Mononuclear cell (primary cell): Measurements from ENCODE around the gene ITGA1. TPM values are rescaled to one million over a fixed set of nuclear protein-coding genes. Genes with fewer than 3 reads are reported as not detected.
"Not testable (repeated sequence)": the region's sequence is repeated elsewhere in the genome, so short reads cannot be mapped to it uniquely, and the experiment has no call there.

ENCODE experiments used
- H3K27me3 ChIP-seq: 2 replicates; pipeline ENCODE4 v1.6.0; 2011; ENCODE audit warnings: low read length, control low read depth; ENCODE audit not compliant: insufficient read depth
- H3K4me1 ChIP-seq: 2 replicates; pipeline ENCODE4 v1.5.1; 2011; ENCODE audit warnings: mild to moderate bottlenecking, low read length, control low read depth; ENCODE audit not compliant: insufficient read depth
- H3K4me3 ChIP-seq: 2 replicates; pipeline ENCODE4 v1.5.1; 2011; ENCODE audit warnings: mild to moderate bottlenecking, low read length, moderate library complexity
- H3K9me3 ChIP-seq: 2 replicates; pipeline ENCODE4 v1.5.1; 2011; ENCODE audit warnings: low read depth, mild to moderate bottlenecking, control low read depth, low read length
- total RNA-seq: library from RNA; depleted of rRNA; stranded (reverse); fragments of >200 nt; gene quantifications from one replicate; pipeline ENCODE4 v1.2.3, GENCODE V29; 2012

The ITGA1 gene
- total RNA-seq, 1 donor = 0.84 TPM

GRCh38 chr5:52964138-52964537, 176.4 kb downstream of the ITGA1 start:
- H3K4me3 ChIP-seq = no peak overlapping the region
- no peaks in the 10 kb centered on the region for H3K9me3 ChIP-seq
- no peaks in the 10 kb centered on the region for H3K27me3 ChIP-seq
- H3K4me1 ChIP-seq = no peaks in the 10 kb centered on the region

DNA sequence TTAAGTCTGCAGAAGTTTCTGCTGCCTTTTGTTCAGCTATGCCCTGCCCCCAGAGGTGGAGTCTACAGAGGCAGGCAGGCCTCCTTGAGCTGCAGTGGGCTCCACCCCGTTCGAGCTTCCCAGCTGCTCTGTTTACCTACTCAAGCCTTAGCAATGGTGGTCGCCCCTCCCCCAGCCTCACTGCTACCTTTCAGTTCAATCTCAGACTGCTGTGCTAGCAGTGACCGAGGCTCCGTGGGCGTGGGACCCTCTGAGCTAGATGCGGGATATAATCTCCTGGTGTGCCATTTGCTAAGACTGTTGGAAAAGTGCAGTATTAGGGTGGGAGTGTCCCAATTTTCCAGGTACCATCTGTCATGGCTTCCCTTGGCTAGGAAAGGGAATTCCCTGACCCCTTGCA, 188.4 kb downstream of the ITGA1 start:
- not testable (repeated sequence) for H3K27me3 ChIP-seq, H3K4me3 ChIP-seq, H3K9me3 ChIP-seq, H3K4me1 ChIP-seq

- H3K4me1 ChIP-seq = no peaks in the 10 kb centered on the region
- H3K27me3 ChIP-seq = peaks cover 5% of the 10 kb centered on the region
- H3K4me3 ChIP-seq = no peak overlapping the region
- H3K9me3 ChIP-seq = no peaks in the 10 kb centered on the region
These were observed 189.7 kb downstream of the ITGA1 start for GRCh38 chr5:52977264-52977897.

- Histone ChIP-seq H3K4me1 (no peaks in the 10 kb centered on the region), H3K9me3 (no peaks in the 10 kb centered on the region), H3K27me3 (peaks cover 10% of the 10 kb centered on the region), H3K4me3 (no peak overlapping the region)
These were observed 193.8 kb downstream of the ITGA1 start for GRCh38 chr5:52981507-52981906.

DNA sequence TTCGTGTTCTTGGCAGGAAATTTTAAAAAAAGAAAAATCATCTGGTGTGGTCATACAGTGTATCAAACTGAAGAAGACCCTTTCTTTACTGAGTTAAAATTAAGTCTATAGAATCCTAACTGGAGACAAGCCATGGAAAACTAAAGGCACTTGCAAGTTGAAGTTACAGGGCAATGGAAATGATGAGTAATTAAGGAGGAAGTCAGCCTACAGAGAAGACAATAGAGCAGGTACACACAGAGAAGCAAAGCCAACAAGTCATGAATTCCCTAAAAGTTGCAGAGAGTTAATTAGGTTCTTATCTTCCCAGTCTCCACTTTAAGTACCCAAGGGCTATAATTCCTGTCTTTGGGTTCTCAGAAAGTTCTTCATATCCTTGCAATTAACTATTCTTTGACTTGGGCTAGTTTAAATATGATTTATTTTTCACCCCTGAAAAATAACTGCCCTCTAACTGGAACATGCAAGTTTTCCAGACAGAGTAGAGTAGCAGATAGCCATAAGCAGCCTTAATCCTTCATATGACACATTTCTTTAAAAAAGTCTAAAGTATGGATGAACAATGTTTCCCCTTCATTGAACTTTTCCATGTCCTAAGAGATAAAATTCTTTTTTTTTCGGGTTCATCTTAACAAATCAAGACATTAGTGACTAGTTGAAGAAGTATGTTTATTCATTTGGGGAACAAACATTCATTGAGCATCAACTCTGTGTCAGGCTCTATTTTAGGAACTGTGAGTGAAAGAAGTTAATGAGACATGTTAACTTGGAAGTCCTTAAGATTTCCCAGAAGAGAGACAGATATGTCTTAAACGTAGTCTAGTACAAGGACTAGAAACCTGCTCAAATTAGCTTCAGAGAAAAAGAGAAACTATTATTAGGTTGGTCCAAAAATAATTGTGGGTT, 196.3 kb downstream of the ITGA1 start:
- Histone ChIP-seq H3K4me3 (no peak overlapping the region), H3K27me3 (peaks cover 26% of the 10 kb centered on the region), H3K4me1 (peaks cover 6% of the 10 kb centered on the region), H3K9me3 (no peaks in the 10 kb centered on the region)

GRCh38 chr5:52985306-52985705, 197.6 kb downstream of the ITGA1 start:
- Histone ChIP-seq H3K27me3 (peaks cover 37% of the 10 kb centered on the region), H3K4me1 (peaks cover 17% of the 10 kb centered on the region), H3K4me3 (no peak overlapping the region), H3K9me3 (no peaks in the 10 kb centered on the region)

DNA sequence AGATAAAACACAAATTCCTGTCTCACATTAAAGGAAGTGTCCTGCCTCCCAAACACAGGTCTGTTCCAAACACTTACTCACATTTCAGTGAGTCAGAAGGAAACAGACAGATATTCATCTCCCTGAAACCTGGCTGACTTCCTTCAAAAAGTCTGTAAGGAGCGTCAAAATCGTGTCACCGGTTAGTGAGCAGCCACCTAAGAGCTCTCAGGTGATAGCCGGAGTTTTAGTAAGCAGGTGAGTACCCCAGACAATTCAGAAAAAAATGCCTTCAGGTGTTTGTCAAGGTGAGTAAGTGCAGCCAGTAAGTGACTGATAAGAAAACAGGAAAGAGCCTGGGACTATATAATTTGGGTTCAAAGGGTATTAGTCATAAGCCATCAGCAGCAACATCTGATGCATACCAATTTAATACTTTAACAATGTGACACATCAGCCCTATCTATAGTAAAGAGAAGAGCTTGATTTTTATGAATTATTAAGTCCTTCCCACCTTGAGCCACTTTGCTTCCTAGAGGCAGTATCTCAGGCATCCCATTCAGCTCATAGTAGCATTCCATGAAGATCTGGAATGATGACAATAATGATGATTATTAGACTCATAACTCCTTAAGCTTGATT, 200.1 kb downstream of the ITGA1 start:
- Histone ChIP-seq H3K9me3 (no peaks in the 10 kb centered on the region), H3K27me3 (peaks cover 44% of the 10 kb centered on the region), H3K4me3 (no peak overlapping the region), H3K4me1 (peaks cover 17% of the 10 kb centered on the region)

GRCh38 chr5:52988335-52989024, 200.8 kb downstream of the ITGA1 start:
- Histone ChIP-seq H3K9me3 (no peaks in the 10 kb centered on the region), H3K4me1 (peaks cover 17% of the 10 kb centered on the region), H3K4me3 (peak overlapping the region; percentile 25), H3K27me3 (peaks cover 44% of the 10 kb centered on the region)

DNA sequence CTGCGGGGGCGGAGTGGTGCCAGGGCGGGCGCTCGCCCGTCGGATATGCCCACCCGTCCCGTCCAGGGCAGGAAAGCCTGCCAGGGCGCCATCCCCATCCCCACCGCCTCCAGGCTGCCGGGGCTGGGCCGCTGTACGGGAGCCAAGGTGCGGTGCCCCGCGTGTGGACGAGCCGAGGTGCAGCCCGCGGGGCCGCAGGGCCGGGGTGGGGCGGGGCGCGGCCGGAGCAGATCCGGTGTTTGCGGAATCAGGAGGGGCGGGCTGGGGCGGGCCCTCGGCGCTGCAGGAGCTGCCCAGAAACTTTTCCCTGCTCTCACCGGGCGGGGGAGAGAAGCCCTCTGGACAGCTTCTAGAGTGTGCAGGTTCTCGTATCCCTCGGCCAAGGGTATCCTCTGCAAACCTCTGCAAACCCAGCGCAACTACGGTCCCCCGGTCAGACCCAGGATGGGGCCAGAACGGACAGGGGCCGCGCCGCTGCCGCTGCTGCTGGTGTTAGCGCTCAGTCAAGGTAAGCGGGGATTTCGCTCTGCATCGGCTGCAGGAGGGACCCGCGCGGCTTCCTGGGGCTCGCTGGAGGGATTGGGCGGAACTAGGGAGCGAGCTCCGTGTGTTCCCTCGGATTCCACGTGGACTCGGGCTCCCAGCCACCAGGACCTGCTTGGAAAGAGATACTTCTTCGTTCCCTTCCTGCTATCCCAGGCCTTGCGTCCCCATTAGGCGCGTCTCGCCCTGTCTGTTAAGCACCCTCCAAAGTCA, 201.5 kb downstream of the ITGA1 start, which contains the start of gene ITGA2:
ITGA2 (plus strand) TSS at position 328 of the 756 bp plus-strand sequence; CDS start at position 445, 117 bp downstream.
- Histone ChIP-seq H3K4me3 (peak within 1 kb of the TSS; percentile 25), H3K4me1 (peaks cover 17% of the 10 kb centered on the region), H3K9me3 (no peaks in the 10 kb centered on the region), H3K27me3 (peaks cover 44% of the 10 kb centered on the region)

DNA sequence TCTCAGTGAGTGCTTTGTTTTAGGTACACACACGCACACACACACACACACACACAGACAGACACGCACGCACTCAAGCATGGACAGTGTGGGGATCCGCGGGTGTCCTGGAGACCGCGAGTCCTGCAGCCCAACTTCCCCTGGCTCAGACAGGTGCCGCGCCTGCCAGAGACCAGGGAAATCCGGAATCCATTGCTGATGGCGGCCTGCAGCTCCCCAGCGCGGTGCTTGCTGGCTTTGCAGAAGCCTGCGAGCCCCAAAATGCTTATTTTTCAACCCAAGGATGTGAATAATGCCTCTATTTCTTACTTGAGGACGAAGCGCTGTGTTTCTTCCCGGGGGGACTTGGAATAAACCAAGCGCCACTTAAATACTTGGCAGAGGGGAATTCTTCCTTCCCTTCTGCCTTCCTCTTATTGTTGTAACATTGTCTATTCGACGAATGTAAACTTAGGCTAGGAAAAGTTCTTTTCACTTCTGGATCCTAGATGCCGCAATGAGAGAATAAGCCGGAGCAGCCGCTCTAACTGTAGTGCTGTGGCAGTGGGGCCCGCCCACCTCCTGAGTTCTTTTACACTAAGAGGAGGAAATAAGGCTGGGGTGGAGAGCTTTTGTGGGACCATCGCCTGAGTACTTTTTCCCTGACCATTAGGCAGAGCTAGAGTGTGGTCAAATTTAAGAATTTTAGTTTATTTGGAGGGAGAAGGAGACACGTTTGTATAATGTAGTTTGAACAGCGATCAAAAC, 202.2 kb downstream of the ITGA1 start:
- peaks cover 44% of the 10 kb centered on the region for H3K27me3 ChIP-seq
- H3K9me3 ChIP-seq = no peaks in the 10 kb centered on the region
- peak overlapping the region; percentile 25 for H3K4me3 ChIP-seq
- peaks cover 17% of the 10 kb centered on the region for H3K4me1 ChIP-seq

DNA sequence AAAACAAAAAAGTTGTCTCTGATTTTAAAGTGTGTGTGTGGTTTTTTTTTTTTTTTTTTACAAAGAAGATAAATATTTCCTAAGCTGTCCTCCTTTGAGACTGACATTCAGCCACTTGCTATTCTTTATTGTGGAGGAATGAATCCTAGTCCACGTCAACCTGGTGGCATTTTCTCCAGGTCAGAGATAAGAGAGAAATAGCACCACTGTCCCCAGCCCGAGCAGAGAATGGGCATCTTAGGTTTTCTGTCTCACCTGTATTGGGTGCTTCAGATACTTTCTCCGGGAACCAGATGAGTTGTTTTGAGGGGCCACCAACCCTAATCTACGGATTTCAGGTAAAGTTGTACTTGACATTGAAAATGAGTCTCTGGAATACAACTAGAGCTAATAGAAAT, 202.8 kb downstream of the ITGA1 start:
- peaks cover 17% of the 10 kb centered on the region for H3K4me1 ChIP-seq
- H3K9me3 ChIP-seq = no peaks in the 10 kb centered on the region
- no peak overlapping the region for H3K4me3 ChIP-seq
- peaks cover 44% of the 10 kb centered on the region for H3K27me3 ChIP-seq

- H3K27me3 ChIP-seq = peaks cover 24% of the 10 kb centered on the region
These were observed 205.7 kb downstream of the ITGA1 start for GRCh38 chr5:52993367-52993766.

GRCh38 chr5:52994266-52994665, 206.6 kb downstream of the ITGA1 start:
- no peaks in the 10 kb centered on the region for H3K9me3 ChIP-seq
- peaks cover 17% of the 10 kb centered on the region for H3K27me3 ChIP-seq
- H3K4me1 ChIP-seq = peaks cover 9% of the 10 kb centered on the region
- H3K4me3 ChIP-seq = no peak overlapping the region

More at GRCh38 chr5:52993367-52993766, 205.7 kb downstream of the ITGA1 start:
- Histone ChIP-seq H3K4me3 (no peak overlapping the region), H3K9me3 (no peaks in the 10 kb centered on the region), H3K4me1 (peaks cover 17% of the 10 kb centered on the region)

DNA sequence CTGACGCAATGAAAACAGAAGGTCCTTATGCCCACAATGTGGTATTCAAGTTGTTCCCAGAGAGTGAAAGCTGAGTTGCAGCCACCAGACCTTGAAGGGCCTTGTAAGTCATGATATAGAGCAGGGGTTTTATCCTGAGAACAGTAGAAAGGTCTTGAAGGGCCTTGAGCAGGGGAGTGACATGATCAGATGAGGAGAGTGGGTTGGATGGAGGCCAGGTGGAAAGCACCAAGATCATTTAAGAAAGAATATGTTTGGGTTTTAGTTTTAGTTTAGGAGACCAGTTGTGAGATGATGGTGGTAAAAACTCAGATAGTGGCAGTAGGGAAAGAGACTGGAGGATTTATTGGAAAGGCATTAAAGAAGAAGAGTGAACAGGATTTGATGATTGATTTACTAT, 207.4 kb downstream of the ITGA1 start:
- no peaks in the 10 kb centered on the region for H3K9me3 ChIP-seq
- peaks cover 1% of the 10 kb centered on the region for H3K4me1 ChIP-seq
- H3K4me3 ChIP-seq = no peak overlapping the region
- H3K27me3 ChIP-seq = peaks cover 9% of the 10 kb centered on the region
